Measurements from ENCODE around the gene KRTDAP.

Gene KRTDAP

GRCh38 chr19:35512831-35513627 lies 22.8 kb upstream of the KRTDAP start:
- DNase-seq: no peak

- DNase-seq: no peak
These were observed 21.1 kb upstream of the KRTDAP start for GRCh38 chr19:35511337-35511736.

GRCh38 chr19:35510626-35510964 lies 20.3 kb upstream of the KRTDAP start:
- DNase-seq: no peak

GRCh38 chr19:35509861-35510625 lies 19.8 kb upstream of the KRTDAP start:
- DNase-seq: peak; percentile 80

- DNase-seq: peak; percentile 61
These were observed 18.9 kb upstream of the KRTDAP start for GRCh38 chr19:35509018-35509652.

GRCh38 chr19:35508129-35508528 lies 17.9 kb upstream of the KRTDAP start:
- no peak for DNase-seq

GRCh38 chr19:35507561-35507960 lies 17.3 kb upstream of the KRTDAP start:
- DNase-seq: no peak

GRCh38 chr19:35506011-35506410 lies 15.7 kb upstream of the KRTDAP start:
- no peak for DNase-seq

- DNase-seq: no peak
These were observed 12.5 kb upstream of the KRTDAP start for GRCh38 chr19:35502751-35503150.

- DNase-seq: peak; percentile 18
These were observed 11.4 kb upstream of the KRTDAP start for GRCh38 chr19:35501684-35502083.

GRCh38 chr19:35500611-35501010 lies 10.3 kb upstream of the KRTDAP start:
- no peak for DNase-seq

- no peak for DNase-seq
These were observed 8.8 kb upstream of the KRTDAP start for GRCh38 chr19:35498984-35499527.

- no peak for DNase-seq
These were observed 8.0 kb upstream of the KRTDAP start for GRCh38 chr19:35498220-35498619.

GRCh38 chr19:35497406-35497805 lies 7.1 kb upstream of the KRTDAP start:
- no peak for DNase-seq

- peak; percentile 50 for DNase-seq
These were observed 5.1 kb upstream of the KRTDAP start for GRCh38 chr19:35495107-35496064.

- no peak for DNase-seq
These were observed 3.7 kb upstream of the KRTDAP start for GRCh38 chr19:35493971-35494370.

GRCh38 chr19:35491836-35492360 lies 1.6 kb upstream of the KRTDAP start:
- no peak for DNase-seq

GRCh38 chr19:35488677-35489076 lies 1.6 kb downstream of the KRTDAP start:
- no peak for DNase-seq

GRCh38 chr19:35487656-35488182 lies 2.5 kb downstream of the KRTDAP start:
- DNase-seq: no peak

GRCh38 chr19:35486268-35486708 lies 4.0 kb downstream of the KRTDAP start:
- no peak for DNase-seq

- DNase-seq: no peak
These were observed 5.8 kb downstream of the KRTDAP start for GRCh38 chr19:35484252-35485036.
